OCI-LY7 (cell line): ENCODE measurements around the gene ZFAND2B.

Source experiments
- EZH2phosphoT487 ChIP-seq: fragments of 200-600 bp; sonication (generic); IDR thresholded peaks from 2 replicates; pipeline ENCODE4 v1.6.1; 2018; ENCODE audit warnings: low read depth, borderline replicate concordance, mild to moderate bottlenecking, mixed run types, antibody characterized with exemption, low read length, moderate library complexity, mixed read lengths
- TF ChIP-seq, protein P1 (sequence below): fragments of 200-600 bp; sonication (generic); conservative IDR thresholded peaks from 2 replicates; pipeline ENCODE4 v1.5.1; 2014; ENCODE audit warnings: mild to moderate bottlenecking, antibody characterized with exemption, low read length, moderate library complexity, mixed read lengths

DNA sequence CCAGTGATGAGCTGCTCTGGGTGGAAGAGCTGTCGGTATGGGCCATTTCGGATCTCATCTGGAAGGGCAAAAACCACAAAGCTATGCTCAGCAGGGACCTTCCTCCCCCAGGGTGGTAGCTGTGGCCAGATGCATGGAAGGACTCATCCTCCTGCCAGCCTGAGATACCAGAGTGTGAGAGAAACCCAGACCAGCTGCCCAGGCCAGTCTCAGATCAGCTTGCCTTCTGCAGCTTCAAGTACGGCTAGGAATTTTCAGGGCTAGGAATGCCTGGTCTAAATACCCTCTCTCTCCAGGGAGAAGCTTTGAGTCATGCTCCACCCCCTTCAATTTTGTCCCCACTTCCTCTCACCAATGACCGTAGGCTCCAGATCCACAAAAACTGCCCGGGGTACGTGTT is 45.1 kb downstream of the ZFAND2B start:
- TF ChIP-seq, protein P1, sequence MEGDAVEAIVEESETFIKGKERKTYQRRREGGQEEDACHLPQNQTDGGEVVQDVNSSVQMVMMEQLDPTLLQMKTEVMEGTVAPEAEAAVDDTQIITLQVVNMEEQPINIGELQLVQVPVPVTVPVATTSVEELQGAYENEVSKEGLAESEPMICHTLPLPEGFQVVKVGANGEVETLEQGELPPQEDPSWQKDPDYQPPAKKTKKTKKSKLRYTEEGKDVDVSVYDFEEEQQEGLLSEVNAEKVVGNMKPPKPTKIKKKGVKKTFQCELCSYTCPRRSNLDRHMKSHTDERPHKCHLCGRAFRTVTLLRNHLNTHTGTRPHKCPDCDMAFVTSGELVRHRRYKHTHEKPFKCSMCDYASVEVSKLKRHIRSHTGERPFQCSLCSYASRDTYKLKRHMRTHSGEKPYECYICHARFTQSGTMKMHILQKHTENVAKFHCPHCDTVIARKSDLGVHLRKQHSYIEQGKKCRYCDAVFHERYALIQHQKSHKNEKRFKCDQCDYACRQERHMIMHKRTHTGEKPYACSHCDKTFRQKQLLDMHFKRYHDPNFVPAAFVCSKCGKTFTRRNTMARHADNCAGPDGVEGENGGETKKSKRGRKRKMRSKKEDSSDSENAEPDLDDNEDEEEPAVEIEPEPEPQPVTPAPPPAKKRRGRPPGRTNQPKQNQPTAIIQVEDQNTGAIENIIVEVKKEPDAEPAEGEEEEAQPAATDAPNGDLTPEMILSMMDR: no peak
- no peak for TF ChIP-seq EZH2phosphoT487
